Measurements from ENCODE around the gene RBM20.

DNA sequence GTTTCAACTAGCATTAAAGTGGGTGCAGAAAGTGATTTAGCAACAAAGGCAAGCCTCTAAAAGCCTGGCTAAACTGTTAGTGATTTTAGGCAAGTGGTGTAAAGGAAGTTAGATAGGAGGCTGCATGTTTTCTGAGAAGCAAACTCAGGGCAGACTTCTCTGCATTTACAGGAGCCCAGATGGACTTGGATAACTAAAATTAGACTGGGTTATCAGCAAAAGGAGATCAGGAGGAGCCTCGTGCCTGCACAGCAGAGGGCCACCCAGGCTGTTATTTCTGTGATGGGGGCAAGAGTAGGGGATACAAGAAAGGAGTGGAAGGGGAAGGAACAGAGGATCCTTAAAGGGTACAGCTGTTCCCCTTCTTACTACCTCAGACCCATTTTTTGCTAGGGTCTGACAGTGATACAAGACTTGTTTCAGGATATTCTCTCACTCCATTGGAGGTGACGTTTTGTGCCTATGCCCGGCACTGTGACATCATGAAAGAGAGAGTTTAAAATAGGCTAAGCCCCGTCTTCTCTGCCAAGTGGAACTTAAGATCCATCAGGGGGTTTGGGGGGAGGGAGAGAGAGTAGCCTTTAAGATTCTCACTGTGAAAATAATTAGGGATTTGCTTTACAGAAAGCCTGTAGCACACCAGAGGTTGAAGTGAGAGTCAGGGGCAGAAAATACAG is 178.0 kb downstream of the RBM20 start:
- TF ChIP-seq, protein P1, sequence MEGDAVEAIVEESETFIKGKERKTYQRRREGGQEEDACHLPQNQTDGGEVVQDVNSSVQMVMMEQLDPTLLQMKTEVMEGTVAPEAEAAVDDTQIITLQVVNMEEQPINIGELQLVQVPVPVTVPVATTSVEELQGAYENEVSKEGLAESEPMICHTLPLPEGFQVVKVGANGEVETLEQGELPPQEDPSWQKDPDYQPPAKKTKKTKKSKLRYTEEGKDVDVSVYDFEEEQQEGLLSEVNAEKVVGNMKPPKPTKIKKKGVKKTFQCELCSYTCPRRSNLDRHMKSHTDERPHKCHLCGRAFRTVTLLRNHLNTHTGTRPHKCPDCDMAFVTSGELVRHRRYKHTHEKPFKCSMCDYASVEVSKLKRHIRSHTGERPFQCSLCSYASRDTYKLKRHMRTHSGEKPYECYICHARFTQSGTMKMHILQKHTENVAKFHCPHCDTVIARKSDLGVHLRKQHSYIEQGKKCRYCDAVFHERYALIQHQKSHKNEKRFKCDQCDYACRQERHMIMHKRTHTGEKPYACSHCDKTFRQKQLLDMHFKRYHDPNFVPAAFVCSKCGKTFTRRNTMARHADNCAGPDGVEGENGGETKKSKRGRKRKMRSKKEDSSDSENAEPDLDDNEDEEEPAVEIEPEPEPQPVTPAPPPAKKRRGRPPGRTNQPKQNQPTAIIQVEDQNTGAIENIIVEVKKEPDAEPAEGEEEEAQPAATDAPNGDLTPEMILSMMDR (IDR thresholded peaks at IDR 0.05 in 4 of 5, conservative IDR thresholded peaks at IDR 0.05 in 1 of 5), result no peak
- TF ChIP-seq POLR2A (IDR thresholded peaks at IDR 0.05), result no peak
